Suprapubic skin (tissue), 4 donors: ENCODE results near the gene IDNK.

Experiments used
- CTCF ChIP-seq, 2 donors: fragments of 200-600 bp in 1 of 2; fragments of 450-650 bp in 1 of 2; sonication (generic) in 1 of 2; IDR thresholded peaks; one replicate each; pipeline ENCODE4 v1.5.1; 2016 to 2019; ENCODE audit warnings: antibody characterized with exemption in 2 of 2, mild to moderate bottlenecking in 1 of 2, moderate library complexity in 1 of 2
- EP300 ChIP-seq: sonication (generic); formaldehyde crosslinking; IDR thresholded peaks from one replicate; pipeline ENCODE4 v1.6.1; 2017; ENCODE audit warnings: antibody characterized with exemption
- POLR2A ChIP-seq, 2 donors: fragments of 450-650 bp; IDR thresholded peaks; one replicate each; pipeline ENCODE4 v1.6.1; 2017; ENCODE audit warnings: antibody characterized with exemption in 2 of 2, mild to moderate bottlenecking in 2 of 2, moderate library complexity in 2 of 2
- POLR2AphosphoS5 ChIP-seq, 3 donors: sonication (generic); formaldehyde crosslinking; IDR thresholded peaks; one replicate each; pipeline ENCODE4 v1.6.1; 2017; ENCODE audit warnings: antibody characterized with exemption in 3 of 3

- TF ChIP-seq CTCF (IDR thresholded peaks at IDR 0.05) (no peak), POLR2A (IDR thresholded peaks at IDR 0.05) (no peak), EP300 (no peak), POLR2AphosphoS5 (IDR thresholded peaks at IDR 0.05) (no peak)
These were observed 2.2 kb downstream of the IDNK start for GRCh38 chr9:83625178-83625577.
